Cerebellar nuclear complex (tissue), 1 donor: ENCODE data around the gene PNPLA3.
"Not testable (repeated sequence)": the region's sequence is repeated elsewhere in the genome, so short reads cannot be mapped to it uniquely, and the experiment has no call there.

Experiments used
- DNase-seq, 2 experiments: peaks; one replicate each; lab custom pipeline; 2025; lab: John Stamatoyannopoulos, UW

The PNPLA3 gene

GRCh38 chr22:43890901-43891331, 32.7 kb upstream of the PNPLA3 start:
- no peak for DNase-seq

GRCh38 chr22:43891360-43892182, 32.0 kb upstream of the PNPLA3 start, which contains the start of gene PNPLA5:
TSS of gene PNPLA5 (minus strand) at chr22:43892013. CDS start at chr22:43891880, 133 bp downstream.
- DNase-seq = no peak

GRCh38 chr22:43892183-43892894, 31.3 kb upstream of the PNPLA3 start:
- DNase-seq = no peak

- no peak for DNase-seq
These were observed 30.3 kb upstream of the PNPLA3 start for GRCh38 chr22:43893266-43893665.

- DNase-seq = no peak
These were observed 29.5 kb upstream of the PNPLA3 start for GRCh38 chr22:43894122-43894521.

- DNase-seq = no peak
These were observed 27.5 kb upstream of the PNPLA3 start for GRCh38 chr22:43895986-43896645.

- DNase-seq = no peak
These were observed 25.8 kb upstream of the PNPLA3 start for GRCh38 chr22:43897751-43898261.

GRCh38 chr22:43900206-43900605, 23.4 kb upstream of the PNPLA3 start:
- DNase-seq = no peak

- DNase-seq = no peak
These were observed 21.5 kb upstream of the PNPLA3 start for GRCh38 chr22:43901976-43902643.

GRCh38 chr22:43903033-43903432, 20.6 kb upstream of the PNPLA3 start:
- DNase-seq = not testable (repeated sequence)

GRCh38 chr22:43904412-43904811, 19.2 kb upstream of the PNPLA3 start:
- DNase-seq = not testable (repeated sequence)

GRCh38 chr22:43905681-43906080, 17.9 kb upstream of the PNPLA3 start:
- no peak for DNase-seq

GRCh38 chr22:43909708-43910107, 13.9 kb upstream of the PNPLA3 start:
- no peak for DNase-seq

GRCh38 chr22:43910178-43910695, 13.4 kb upstream of the PNPLA3 start:
- no peak for DNase-seq

GRCh38 chr22:43911351-43911750, 12.3 kb upstream of the PNPLA3 start:
- no peak for DNase-seq

GRCh38 chr22:43917521-43917920, 6.1 kb upstream of the PNPLA3 start:
- DNase-seq = no peak

GRCh38 chr22:43919106-43919973, 4.3 kb upstream of the PNPLA3 start:
- no peak for DNase-seq

- DNase-seq = no peak
These were observed 2.2 kb upstream of the PNPLA3 start for GRCh38 chr22:43921370-43921769.

- DNase-seq = no peak
These were observed 1.5 kb upstream of the PNPLA3 start for GRCh38 chr22:43922123-43922522.

GRCh38 chr22:43923191-43923590, 414 bp upstream of the PNPLA3 start:
- DNase-seq = no peak

- no peak for DNase-seq
These were observed 1.3 kb downstream of the PNPLA3 start for GRCh38 chr22:43924877-43925276.
